ENCODE data around the gene TNK2.

Gene TNK2

GRCh38 chr3:195878424-195879274 lies 29.7 kb downstream of the TNK2 start:
- Histone ChIP-seq H3K36me3 (peaks cover 5% of the 10 kb centered on the region), H3K4me3 (ENCODE audit: low read depth, low read length) (no peak overlapping the region), H3K4me1 (peaks cover 4% of the 10 kb centered on the region; the same call in 1 of the 2 replicates), H3K9me3 (no peaks in the 10 kb centered on the region), H3K27me3 (no peaks in the 10 kb centered on the region)
- no peak for DNase-seq
- no peak for TF ChIP-seq CTCF (IDR thresholded peaks at IDR 0.05; ENCODE audit: low read depth, low read length)

- Histone ChIP-seq H3K4me3 (ENCODE audit: low read depth, low read length) (no peak overlapping the region), H3K4me1 (peaks cover 4% of the 10 kb centered on the region; the same call in 1 of the 2 replicates), H3K36me3 (peaks cover 5% of the 10 kb centered on the region; the same call in 1 of the 2 replicates), H3K27me3 (no peaks in the 10 kb centered on the region), H3K9me3 (no peaks in the 10 kb centered on the region)
- DNase-seq, result no peak
- no peak for TF ChIP-seq CTCF (IDR thresholded peaks at IDR 0.05; ENCODE audit: low read depth, low read length)
Observed at GRCh38 chr3:195877767-195878423, 30.5 kb downstream of the TNK2 start.

- H3K27me3 ChIP-seq, result no peaks in the 10 kb centered on the region
- H3K4me1 ChIP-seq, result peaks cover 4% of the 10 kb centered on the region; the same call in 1 of the 2 replicates
- no peak for DNase-seq
- no peak overlapping the region for H3K4me3 ChIP-seq (ENCODE audit: low read depth, low read length)
- peaks cover 5% of the 10 kb centered on the region; the same call in 1 of the 2 replicates for H3K36me3 ChIP-seq
- TF ChIP-seq CTCF (IDR thresholded peaks at IDR 0.05; ENCODE audit: low read depth, low read length), result no peak
- H3K9me3 ChIP-seq, result no peaks in the 10 kb centered on the region
Observed at GRCh38 chr3:195877136-195877715, 31.1 kb downstream of the TNK2 start.

GRCh38 chr3:195876297-195877064 lies 31.9 kb downstream of the TNK2 start:
- no peaks in the 10 kb centered on the region for H3K9me3 ChIP-seq
- TF ChIP-seq CTCF (IDR thresholded peaks at IDR 0.05; ENCODE audit: low read depth, low read length), result no peak
- no peak overlapping the region for H3K4me3 ChIP-seq (ENCODE audit: low read depth, low read length)
- DNase-seq, result peak; percentile 72
- H3K27me3 ChIP-seq, result no peaks in the 10 kb centered on the region
- H3K36me3 ChIP-seq, result peaks cover 5% of the 10 kb centered on the region; the same call in 1 of the 2 replicates
- peaks cover 4% of the 10 kb centered on the region; the same call in 1 of the 2 replicates for H3K4me1 ChIP-seq

- DNase-seq, result no peak
- Histone ChIP-seq H3K4me1 (peaks cover 4% of the 10 kb centered on the region; the same call in 1 of the 2 replicates), H3K27me3 (no peaks in the 10 kb centered on the region), H3K36me3 (peaks cover 5% of the 10 kb centered on the region; the same call in 1 of the 2 replicates), H3K4me3 (ENCODE audit: low read depth, low read length) (no peak overlapping the region), H3K9me3 (no peaks in the 10 kb centered on the region)
- no peak for TF ChIP-seq CTCF (IDR thresholded peaks at IDR 0.05; ENCODE audit: low read depth, low read length)
Observed at GRCh38 chr3:195875482-195876236, 32.7 kb downstream of the TNK2 start.
